NOMO-1 treated with dmso at 0.1 percent for 144 hours (cell line): ENCODE measurements around the gene GLP2R.

Experiments used
- DNase-seq: peaks from one replicate; lab custom pipeline; 2025; ENCODE audit not compliant: unreplicated experiment; lab: John Stamatoyannopoulos, UW

GLP2R gene

GRCh38 chr17:9811537-9811936, 14.2 kb upstream of the GLP2R start:
- DNase-seq: no peak

- no peak for DNase-seq
These were observed 12.6 kb upstream of the GLP2R start for GRCh38 chr17:9813166-9813565.

GRCh38 chr17:9814337-9814945, 11.3 kb upstream of the GLP2R start:
- no peak for DNase-seq

GRCh38 chr17:9816472-9816871, 9.3 kb upstream of the GLP2R start:
- DNase-seq: no peak

GRCh38 chr17:9817086-9817485, 8.6 kb upstream of the GLP2R start:
- DNase-seq: no peak

GRCh38 chr17:9818760-9819159, 7.0 kb upstream of the GLP2R start:
- no peak for DNase-seq

GRCh38 chr17:9820448-9820847, 5.3 kb upstream of the GLP2R start:
- DNase-seq: no peak

GRCh38 chr17:9821921-9822320, 3.8 kb upstream of the GLP2R start, which contains the start of gene GSG1L2:
Gene GSG1L2 (minus strand): TSS chr17:9822079. CDS start chr17:9822071, 8 bp downstream.
- DNase-seq: no peak

GRCh38 chr17:9824094-9824493, 1.6 kb upstream of the GLP2R start:
- DNase-seq: no peak

GRCh38 chr17:9824797-9825338, 856 bp upstream of the GLP2R start:
- DNase-seq: no peak

GRCh38 chr17:9828296-9829295, 2.9 kb downstream of the GLP2R start:
- no peak for DNase-seq

- no peak for DNase-seq
These were observed 3.6 kb downstream of the GLP2R start for GRCh38 chr17:9829343-9829742.

- no peak for DNase-seq
These were observed 5.0 kb downstream of the GLP2R start for GRCh38 chr17:9830711-9831110.

- DNase-seq: no peak
These were observed 8.2 kb downstream of the GLP2R start for GRCh38 chr17:9833922-9834321.

GRCh38 chr17:9837551-9838471, 12.1 kb downstream of the GLP2R start:
- DNase-seq: no peak

- DNase-seq: no peak
These were observed 13.7 kb downstream of the GLP2R start for GRCh38 chr17:9839433-9839832.

- DNase-seq: no peak
These were observed 16.5 kb downstream of the GLP2R start for GRCh38 chr17:9842057-9842758.

- DNase-seq: no peak
These were observed 17.7 kb downstream of the GLP2R start for GRCh38 chr17:9843152-9844010.

GRCh38 chr17:9844153-9844552, 18.4 kb downstream of the GLP2R start:
- DNase-seq: no peak
